Glomerular endothelial cell (primary cell): ENCODE measurements around the gene CHN1. TPM values are rescaled to one million over a fixed set of nuclear protein-coding genes. Genes with fewer than 3 reads are reported as not detected.

Source experiments
- total RNA-seq: library from RNA; depleted of rRNA; stranded (reverse); fragments of >200 nt; gene quantifications from 2 replicates; pipeline ENCODE4 v1.2.3, GENCODE V29; 2015

Gene CHN1
- total RNA-seq, 1 donor from 2014 or later: 25.1 TPM

Other genes with a start within 250 kb of the CHN1 start
- gene CHRNA1, start 240.9 kb downstream of the CHN1 start, total RNA-seq: 1.9 and 21.1 TPM in 2 replicates
- 31.1 and 47.4 TPM in 2 replicates for gene ATF2, start 162.8 kb upstream of the CHN1 start, total RNA-seq
- gene ATP5MC3, start 176.3 kb upstream of the CHN1 start, total RNA-seq: 159 and 163 TPM in 2 replicates